Fibroblast of gingiva (primary cell): ENCODE results near the gene STBD1.
"Not testable (repeated sequence)": the region's sequence is repeated elsewhere in the genome, so short reads cannot be mapped to it uniquely, and the experiment has no call there.

Experiments
- DNase-seq: peaks from one replicate; pipeline ENCODE4 v3.0.0-alpha.2; 2011; ENCODE audit warnings: low read depth

The STBD1 gene

GRCh38 chr4:76325072-76325471 is 18.5 kb downstream of the STBD1 start:
- no peak for DNase-seq

GRCh38 chr4:76326515-76326914 is 20.0 kb downstream of the STBD1 start:
- DNase-seq, result no peak

- no peak for DNase-seq
Measured at GRCh38 chr4:76334885-76335284, 28.4 kb downstream of the STBD1 start.

- no peak for DNase-seq
Measured at GRCh38 chr4:76339364-76339763, 32.8 kb downstream of the STBD1 start.

- DNase-seq, result no peak
Measured at GRCh38 chr4:76341063-76341462, 34.5 kb downstream of the STBD1 start.

GRCh38 chr4:76342191-76342590 is 35.7 kb downstream of the STBD1 start:
- DNase-seq, result no peak

GRCh38 chr4:76342803-76343202 is 36.3 kb downstream of the STBD1 start:
- DNase-seq, result no peak

- no peak for DNase-seq
Measured at GRCh38 chr4:76354517-76355473, 48.3 kb downstream of the STBD1 start.

GRCh38 chr4:76357981-76358380 is 51.4 kb downstream of the STBD1 start:
- DNase-seq, result no peak

GRCh38 chr4:76359881-76360466 is 53.4 kb downstream of the STBD1 start:
- not testable (repeated sequence) for DNase-seq
